Measurements from ENCODE around the gene TMEM63B.

DNA sequence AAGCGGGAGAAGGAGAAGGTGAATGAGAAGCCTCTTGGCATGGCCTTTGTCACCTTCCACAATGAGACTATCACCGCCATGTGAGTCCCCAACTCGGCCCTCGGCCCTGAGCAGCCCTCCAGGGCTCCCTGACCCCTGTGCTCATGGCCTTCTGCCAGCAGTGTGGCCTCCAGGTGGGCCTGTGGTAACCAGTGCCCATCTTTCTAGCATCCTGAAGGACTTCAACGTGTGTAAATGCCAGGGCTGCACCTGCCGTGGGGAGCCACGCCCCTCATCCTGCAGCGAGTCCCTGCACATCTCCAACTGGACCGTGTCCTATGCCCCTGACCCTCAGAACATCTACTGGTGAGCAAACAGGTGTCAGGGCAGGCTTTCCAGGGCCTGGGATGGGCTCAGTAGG, 21.0 kb downstream of the TMEM63B start:
- TF ChIP-seq, protein P1, sequence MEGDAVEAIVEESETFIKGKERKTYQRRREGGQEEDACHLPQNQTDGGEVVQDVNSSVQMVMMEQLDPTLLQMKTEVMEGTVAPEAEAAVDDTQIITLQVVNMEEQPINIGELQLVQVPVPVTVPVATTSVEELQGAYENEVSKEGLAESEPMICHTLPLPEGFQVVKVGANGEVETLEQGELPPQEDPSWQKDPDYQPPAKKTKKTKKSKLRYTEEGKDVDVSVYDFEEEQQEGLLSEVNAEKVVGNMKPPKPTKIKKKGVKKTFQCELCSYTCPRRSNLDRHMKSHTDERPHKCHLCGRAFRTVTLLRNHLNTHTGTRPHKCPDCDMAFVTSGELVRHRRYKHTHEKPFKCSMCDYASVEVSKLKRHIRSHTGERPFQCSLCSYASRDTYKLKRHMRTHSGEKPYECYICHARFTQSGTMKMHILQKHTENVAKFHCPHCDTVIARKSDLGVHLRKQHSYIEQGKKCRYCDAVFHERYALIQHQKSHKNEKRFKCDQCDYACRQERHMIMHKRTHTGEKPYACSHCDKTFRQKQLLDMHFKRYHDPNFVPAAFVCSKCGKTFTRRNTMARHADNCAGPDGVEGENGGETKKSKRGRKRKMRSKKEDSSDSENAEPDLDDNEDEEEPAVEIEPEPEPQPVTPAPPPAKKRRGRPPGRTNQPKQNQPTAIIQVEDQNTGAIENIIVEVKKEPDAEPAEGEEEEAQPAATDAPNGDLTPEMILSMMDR (IDR thresholded peaks at IDR 0.05): no peak
- TF ChIP-seq POLR2A (IDR thresholded peaks at IDR 0.05): no peak

Data from lower leg skin (tissue), 3 donors.